Panc1 (cell line): ENCODE data around the gene VAT1.

Source experiments
- POLR2AphosphoS5 ChIP-seq: IDR thresholded peaks from 2 replicates; pipeline ENCODE4 v1.6.1; 2012; ENCODE audit warnings: mild to moderate bottlenecking, low read depth, low read length, moderate library complexity
- TF ChIP-seq, protein P1 (sequence below): fragments of 450-650 bp; IDR thresholded peaks from 2 replicates; pipeline ENCODE4 v1.5.1; 2017; ENCODE audit warnings: mild to moderate bottlenecking
- TF ChIP-seq, protein P2 (sequence below), 2 experiments: IDR thresholded peaks; 2 replicates each; pipeline ENCODE4 v1.6.1; 2011 to 2012; ENCODE audit warnings: low read depth in 2 of 2, control low read depth in 1 of 2, low read length in 1 of 2, mild to moderate bottlenecking in 1 of 2, moderate library complexity in 1 of 2; ENCODE audit not compliant: insufficient read depth in 1 of 2

- TF ChIP-seq, protein P1, sequence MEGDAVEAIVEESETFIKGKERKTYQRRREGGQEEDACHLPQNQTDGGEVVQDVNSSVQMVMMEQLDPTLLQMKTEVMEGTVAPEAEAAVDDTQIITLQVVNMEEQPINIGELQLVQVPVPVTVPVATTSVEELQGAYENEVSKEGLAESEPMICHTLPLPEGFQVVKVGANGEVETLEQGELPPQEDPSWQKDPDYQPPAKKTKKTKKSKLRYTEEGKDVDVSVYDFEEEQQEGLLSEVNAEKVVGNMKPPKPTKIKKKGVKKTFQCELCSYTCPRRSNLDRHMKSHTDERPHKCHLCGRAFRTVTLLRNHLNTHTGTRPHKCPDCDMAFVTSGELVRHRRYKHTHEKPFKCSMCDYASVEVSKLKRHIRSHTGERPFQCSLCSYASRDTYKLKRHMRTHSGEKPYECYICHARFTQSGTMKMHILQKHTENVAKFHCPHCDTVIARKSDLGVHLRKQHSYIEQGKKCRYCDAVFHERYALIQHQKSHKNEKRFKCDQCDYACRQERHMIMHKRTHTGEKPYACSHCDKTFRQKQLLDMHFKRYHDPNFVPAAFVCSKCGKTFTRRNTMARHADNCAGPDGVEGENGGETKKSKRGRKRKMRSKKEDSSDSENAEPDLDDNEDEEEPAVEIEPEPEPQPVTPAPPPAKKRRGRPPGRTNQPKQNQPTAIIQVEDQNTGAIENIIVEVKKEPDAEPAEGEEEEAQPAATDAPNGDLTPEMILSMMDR, result no peak
- TF ChIP-seq, protein P2, sequence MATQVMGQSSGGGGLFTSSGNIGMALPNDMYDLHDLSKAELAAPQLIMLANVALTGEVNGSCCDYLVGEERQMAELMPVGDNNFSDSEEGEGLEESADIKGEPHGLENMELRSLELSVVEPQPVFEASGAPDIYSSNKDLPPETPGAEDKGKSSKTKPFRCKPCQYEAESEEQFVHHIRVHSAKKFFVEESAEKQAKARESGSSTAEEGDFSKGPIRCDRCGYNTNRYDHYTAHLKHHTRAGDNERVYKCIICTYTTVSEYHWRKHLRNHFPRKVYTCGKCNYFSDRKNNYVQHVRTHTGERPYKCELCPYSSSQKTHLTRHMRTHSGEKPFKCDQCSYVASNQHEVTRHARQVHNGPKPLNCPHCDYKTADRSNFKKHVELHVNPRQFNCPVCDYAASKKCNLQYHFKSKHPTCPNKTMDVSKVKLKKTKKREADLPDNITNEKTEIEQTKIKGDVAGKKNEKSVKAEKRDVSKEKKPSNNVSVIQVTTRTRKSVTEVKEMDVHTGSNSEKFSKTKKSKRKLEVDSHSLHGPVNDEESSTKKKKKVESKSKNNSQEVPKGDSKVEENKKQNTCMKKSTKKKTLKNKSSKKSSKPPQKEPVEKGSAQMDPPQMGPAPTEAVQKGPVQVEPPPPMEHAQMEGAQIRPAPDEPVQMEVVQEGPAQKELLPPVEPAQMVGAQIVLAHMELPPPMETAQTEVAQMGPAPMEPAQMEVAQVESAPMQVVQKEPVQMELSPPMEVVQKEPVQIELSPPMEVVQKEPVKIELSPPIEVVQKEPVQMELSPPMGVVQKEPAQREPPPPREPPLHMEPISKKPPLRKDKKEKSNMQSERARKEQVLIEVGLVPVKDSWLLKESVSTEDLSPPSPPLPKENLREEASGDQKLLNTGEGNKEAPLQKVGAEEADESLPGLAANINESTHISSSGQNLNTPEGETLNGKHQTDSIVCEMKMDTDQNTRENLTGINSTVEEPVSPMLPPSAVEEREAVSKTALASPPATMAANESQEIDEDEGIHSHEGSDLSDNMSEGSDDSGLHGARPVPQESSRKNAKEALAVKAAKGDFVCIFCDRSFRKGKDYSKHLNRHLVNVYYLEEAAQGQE (IDR thresholded peaks at IDR 0.05; ENCODE audit: insufficient read depth in 1 of 2, low read depth in 2 of 2, low read length in 1 of 2), result no peak
- no peak for TF ChIP-seq POLR2AphosphoS5
Measured at GRCh38 chr17:43040655-43041054, 18.5 kb upstream of the VAT1 start.
